GM21367 (cell line): Measurements from ENCODE around the gene PNLIPRP1.

Experiments used
- ATAC-seq: cut with Tn5 transposase; IDR thresholded peaks from one replicate; pipeline ENCODE4 v1.9.1; 2021; ENCODE audit not compliant: unreplicated experiment

The PNLIPRP1 gene

GRCh38 chr10:116598329-116598728, 7.6 kb downstream of the PNLIPRP1 start:
- ATAC-seq: no peak

DNA sequence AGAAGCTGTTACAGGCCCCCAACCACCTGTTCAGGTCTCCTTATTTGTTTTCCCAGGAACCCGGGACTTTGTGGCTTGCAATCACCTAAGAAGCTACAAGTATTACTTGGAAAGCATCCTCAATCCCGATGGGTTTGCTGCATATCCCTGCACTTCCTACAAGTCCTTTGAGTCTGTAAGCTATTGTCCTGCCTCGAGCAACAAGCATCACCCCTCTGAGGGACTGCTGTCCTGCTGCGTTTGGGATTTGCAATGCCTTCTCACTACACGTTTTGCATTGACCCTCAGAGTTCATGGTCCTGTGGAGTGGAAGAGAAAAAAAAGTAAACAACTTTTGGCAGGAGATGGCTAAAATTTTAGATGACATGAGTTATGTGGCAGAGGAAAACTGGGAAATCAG, 9.2 kb downstream of the PNLIPRP1 start:
- no peak for ATAC-seq

GRCh38 chr10:116602648-116603400, 12.1 kb downstream of the PNLIPRP1 start:
- no peak for ATAC-seq

GRCh38 chr10:116606061-116606483, 15.3 kb downstream of the PNLIPRP1 start:
- ATAC-seq: no peak

- no peak for ATAC-seq
Observed at GRCh38 chr10:116607336-116607735, 16.6 kb downstream of the PNLIPRP1 start.

- no peak for ATAC-seq
Observed at GRCh38 chr10:116608686-116609594, 18.2 kb downstream of the PNLIPRP1 start.

DNA sequence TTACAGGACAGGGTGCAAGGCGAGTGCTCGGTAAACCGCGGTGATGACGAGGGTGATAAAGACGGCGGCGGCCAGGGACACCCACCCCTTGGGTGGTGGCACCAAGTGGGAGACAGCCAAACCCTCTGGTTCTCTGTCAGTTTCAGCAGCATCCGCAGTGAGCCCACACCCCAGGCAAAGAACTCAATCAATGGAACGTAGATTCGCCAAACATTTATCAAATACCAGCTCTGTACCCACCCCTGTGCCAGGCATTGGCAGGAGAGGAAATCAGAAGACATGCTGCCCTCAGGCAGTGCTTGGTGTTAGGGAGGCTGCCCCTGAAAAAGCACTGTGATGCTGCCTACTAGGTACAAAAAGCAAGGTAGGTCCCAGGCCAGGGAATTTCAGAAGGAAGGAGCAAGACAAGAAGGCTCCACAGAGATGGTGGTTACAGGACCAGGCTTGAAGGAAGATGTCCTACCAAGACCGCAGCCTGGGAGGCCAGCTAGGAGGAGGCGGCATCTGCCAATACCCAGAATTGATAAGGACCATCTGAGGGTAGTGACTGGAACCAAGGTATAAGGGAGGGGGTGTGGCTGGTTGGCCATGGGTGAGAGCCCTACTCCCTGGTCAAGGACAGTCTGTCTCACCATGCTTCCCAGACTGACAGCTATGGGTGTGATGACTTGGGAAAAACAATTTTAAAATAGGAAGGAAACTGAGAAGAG, 19.8 kb downstream of the PNLIPRP1 start:
- ATAC-seq: no peak

DNA sequence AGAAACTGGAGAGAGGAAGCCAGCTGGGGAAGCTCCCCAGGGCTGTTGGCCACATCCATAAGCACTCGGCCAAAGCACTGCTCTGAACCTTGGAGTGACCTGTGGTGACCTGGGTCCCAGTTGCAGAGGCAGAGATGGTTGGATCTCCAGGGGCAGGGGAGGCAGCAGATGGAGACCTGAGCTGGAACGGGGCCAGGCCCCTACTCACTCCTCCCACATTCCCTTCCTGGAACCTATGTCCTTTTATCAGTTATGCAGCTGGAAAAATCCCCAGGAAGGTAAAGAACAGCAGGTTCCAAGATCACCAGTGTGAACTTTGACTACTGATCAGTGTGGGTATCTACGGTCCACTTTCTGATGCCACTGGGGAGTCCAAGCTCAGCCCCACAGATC, 20.4 kb downstream of the PNLIPRP1 start:
- no peak for ATAC-seq

GRCh38 chr10:116612107-116612769, 21.5 kb downstream of the PNLIPRP1 start:
- ATAC-seq: no peak

DNA sequence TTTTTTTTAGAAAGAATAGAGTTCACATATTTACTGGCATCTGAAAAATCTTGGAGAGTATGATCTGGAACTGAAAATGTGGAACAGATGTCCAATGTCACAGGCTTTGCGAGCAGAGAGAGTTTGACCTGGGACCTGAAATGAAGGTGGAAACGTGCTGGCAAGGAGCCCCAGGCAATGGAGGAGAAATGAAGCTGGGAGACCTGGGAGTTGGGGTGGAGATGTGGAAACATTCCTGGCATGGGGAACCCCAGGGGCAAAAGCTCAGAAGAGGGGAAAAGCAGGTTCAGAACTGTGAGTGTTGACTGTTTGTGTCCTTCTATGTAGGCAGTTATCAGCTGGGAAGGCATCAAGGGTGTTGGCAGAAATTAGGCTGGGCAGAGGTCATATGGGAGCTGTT, 22.7 kb downstream of the PNLIPRP1 start:
- ATAC-seq: no peak

- ATAC-seq: no peak
Observed at GRCh38 chr10:116614796-116615195, 24.0 kb downstream of the PNLIPRP1 start.

DNA sequence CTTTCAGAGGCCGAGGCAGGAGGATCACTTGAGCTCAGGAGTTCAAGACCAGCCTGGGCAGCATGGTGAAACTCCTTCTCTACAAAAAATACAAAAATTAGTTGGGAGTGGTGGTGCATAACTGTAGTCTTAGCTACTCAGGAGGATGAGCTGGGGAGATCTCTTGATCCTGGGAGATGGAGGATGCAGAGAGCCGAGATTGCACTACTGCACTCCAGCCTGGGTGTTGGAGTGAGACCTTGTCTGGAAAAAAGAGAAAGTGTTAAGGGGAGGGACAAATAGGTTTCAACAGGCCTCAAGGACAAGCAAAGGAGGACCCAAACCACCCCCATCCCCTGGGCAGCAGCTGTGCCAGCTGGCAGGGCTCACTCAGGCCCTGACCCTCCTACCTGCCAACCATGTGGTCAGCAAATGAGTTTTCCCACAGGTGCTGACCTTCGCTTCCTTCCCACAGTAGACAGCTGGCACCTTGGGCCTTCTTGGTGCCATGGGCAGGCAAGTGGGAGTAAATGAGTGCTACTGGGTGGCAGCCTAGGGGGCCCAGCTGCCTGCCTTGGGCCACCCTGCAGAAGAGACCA, 24.5 kb downstream of the PNLIPRP1 start:
- ATAC-seq: no peak

GRCh38 chr10:116620423-116621400, 30.0 kb downstream of the PNLIPRP1 start, which contains the start of gene PNLIPRP2:
Gene PNLIPRP2 (plus strand): TSS chr10:116620953.
- no peak for ATAC-seq

- ATAC-seq: no peak
Observed at GRCh38 chr10:116621476-116621875, 30.7 kb downstream of the PNLIPRP1 start.

DNA sequence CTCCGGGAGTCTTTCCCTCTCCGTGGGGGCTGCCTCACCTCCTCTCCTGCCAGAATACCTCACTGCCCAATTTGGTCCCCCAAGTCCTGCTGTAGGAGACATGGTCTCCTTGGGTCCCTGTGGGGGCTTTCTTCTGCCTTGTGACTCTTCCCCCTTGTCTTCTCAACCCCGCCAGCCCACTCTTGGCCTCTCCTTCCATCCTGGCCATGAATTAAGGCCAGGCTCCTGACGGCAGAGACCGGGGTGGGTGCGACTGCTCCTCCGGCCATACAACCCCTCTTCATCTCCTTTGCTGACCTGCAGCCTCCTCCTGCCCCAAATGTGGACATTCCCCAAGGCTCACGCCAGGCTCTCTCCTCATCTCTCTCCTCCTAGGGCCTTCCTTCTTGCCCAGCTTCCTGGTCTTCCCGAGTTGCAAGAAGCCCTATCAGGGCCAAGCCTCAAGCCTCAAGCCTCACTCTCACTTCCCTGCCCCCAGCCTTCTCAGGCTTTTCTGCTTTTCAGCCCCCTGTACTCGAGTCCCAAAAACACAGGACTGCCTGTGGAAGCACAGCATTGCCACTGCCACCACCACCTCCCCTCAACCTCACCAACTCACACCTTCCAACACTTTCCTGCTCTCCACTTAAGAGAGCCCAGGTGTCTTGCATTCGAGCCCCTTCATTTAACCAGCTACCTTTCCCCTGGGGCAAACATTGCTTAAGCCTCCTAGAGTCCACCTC, 31.3 kb downstream of the PNLIPRP1 start:
- no peak for ATAC-seq

- ATAC-seq: no peak
Observed at GRCh38 chr10:116625845-116626244, 35.1 kb downstream of the PNLIPRP1 start.

DNA sequence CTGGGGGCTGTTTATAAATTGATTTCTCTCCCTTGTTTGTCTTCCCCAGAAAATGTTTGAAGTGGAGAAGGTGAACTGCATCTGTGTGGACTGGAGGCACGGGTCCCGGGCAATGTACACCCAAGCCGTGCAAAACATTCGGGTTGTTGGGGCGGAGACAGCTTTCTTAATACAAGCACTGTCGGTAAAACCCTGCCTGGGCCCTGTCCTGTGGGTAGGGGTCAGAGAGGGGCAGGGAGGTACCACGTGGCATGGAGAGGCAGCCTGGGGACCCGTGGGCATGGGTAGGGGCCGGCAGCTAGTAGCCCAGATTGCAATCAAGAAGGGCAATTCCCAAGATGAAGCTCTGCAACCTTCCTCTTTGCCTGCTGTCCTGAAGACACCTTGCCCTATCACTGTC, 36.1 kb downstream of the PNLIPRP1 start:
- no peak for ATAC-seq

DNA sequence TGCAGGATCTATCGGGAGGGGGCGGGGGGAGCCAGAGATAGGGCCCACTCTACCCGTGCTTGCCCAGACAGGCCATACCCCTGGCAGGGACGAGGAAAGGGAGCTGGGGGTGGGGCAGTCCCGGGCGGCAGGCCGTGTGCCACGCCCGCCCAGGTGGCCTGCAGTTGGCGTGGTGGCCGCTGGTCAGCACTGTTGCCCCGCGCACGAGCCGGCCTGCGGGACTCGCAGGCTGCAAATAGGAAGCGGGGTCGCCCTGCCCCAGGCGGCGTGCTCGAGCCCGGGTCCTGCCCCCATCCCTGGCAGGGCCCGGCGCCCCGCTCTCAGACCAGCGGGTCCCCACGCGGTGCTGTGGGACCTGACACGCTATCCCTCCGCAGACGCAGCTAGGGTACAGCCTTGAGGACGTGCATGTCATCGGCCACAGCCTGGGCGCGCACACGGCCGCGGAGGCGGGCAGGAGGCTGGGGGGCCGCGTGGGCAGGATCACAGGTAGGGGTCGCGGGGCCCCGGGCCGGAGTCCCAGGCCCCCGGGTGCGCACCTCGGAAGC, 36.7 kb downstream of the PNLIPRP1 start:
- ATAC-seq: no peak
